Activated CD8-positive, alpha-beta memory T cell treated with anti-CD3 and anti-CD28 coated beads for 36 hours (primary cell): Measurements from ENCODE around the gene LMNTD1. TPM values are rescaled to one million over a fixed set of nuclear protein-coding genes. Genes with fewer than 3 reads are reported as not detected.

Experiments used
- CTCF ChIA-PET: fragments of 350-600 bp; sonication (Branson Sonifier 250); formaldehyde crosslinking; loops from one replicate; lab custom pipeline; 2021; ENCODE audit warnings: antibody characterized with exemption; lab: Charles Lee
- POLR2A ChIA-PET: fragments of 350-600 bp; sonication (Branson Sonifier 250); formaldehyde crosslinking; loops from one replicate; lab custom pipeline; 2021; ENCODE audit warnings: antibody characterized with exemption; lab: Charles Lee
- total RNA-seq, 2 experiments: library from RNA; stranded (reverse); gene quantifications; one replicate each; pipeline ENCODE4 v1.2.3, GENCODE V29; 2021

Gene LMNTD1
- total RNA-seq, 2 experiments from 2014 or later = not detected

DNA sequence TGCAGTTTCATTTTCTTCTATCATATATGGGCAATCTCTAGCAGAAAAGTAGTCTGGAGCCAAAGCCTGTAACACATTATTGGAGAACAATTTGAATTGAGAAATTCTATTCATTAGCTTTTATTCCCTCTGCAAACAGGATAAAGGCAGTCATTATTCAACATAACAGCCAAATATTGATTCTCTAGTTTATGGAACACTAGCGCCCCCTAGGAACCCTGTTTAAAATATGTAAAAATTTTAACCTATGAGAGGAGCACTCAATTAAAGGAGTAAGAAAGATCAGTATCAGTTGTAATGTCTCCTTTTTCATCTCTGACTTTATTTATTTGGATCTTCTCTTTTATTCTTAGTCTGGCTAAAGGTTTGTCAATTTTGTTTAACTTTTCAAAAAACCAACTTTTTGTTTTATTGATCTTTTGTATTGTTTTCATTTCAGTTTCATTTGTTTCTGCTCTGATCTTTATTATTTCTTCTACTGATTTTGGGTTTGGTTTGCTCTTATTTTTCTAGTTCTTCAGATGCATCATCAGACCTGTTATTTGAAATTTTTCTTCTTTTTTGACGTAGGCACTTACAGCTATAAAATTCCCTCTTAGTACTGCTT lies 4.8 kb upstream of the LMNTD1 start:
- CTCF ChIA-PET = no interaction called here
- POLR2A ChIA-PET = no interaction called here

DNA sequence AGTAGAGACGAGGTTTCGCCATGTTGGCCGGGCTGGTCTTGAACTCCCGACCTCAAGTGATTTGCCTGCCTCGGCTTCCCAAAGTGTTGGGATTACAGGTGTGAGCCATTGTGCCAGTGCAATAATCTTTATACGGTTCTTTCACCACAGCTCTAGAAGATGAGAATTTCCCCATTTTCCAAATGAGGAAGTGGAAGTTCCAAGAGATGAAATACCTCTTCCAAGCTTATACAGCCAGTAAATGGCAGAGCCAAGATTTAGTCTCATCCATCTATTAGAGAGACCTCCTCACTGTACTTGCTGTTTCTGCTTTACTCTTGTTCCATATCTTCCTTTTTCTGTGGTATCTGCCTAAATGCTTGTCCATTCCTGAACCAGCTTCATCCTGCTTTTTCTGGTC lies 3.1 kb upstream of the LMNTD1 start:
- ChIA-PET POLR2A (no interaction called here), CTCF (no interaction called here)

DNA sequence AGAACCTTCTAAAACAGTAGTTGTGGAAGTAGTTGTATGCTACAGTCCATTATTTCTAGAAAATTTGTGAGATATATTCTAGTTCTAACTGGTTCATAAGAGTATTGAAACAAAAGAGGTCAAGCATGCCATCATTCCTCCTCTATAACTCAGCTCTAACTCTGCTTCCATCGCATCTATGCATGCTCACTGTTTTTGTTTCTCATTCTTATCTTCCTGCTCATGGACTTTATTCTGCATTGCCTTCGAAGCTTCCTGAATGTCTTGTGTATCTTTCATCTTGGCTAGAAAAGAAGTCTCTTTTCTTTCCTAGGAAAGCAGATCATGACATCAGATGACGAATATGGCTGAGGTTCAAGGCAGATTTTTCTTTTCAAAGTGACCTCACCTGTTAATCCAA lies 402 bp downstream of the LMNTD1 start:
- CTCF ChIA-PET = interaction anchor here (1.5 kb wide), 1 partner anchor 55 kb away, joined by 4 read pairs; no protein-coding TSS in a partner anchor
- POLR2A ChIA-PET = no interaction called here

DNA sequence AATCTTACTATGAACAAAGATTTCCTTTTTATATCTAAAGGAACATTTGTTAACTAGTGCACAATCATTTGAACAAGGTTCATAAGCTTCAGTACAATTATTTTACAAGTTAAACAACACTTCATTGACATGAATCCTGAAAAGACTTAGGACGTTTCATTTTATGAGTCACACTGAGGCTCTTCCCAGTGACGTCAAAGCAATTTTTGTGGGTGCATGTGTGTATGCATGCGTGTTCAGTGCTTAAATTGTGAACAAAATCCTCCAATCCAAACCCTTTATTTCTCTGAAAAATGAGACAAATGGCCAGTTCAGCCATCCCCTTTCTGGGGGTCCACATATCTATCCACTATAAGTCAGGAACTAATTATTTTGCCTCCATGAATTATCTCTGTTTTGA lies 2.9 kb downstream of the LMNTD1 start:
- ChIA-PET CTCF (no interaction called here), POLR2A (no interaction called here)

DNA sequence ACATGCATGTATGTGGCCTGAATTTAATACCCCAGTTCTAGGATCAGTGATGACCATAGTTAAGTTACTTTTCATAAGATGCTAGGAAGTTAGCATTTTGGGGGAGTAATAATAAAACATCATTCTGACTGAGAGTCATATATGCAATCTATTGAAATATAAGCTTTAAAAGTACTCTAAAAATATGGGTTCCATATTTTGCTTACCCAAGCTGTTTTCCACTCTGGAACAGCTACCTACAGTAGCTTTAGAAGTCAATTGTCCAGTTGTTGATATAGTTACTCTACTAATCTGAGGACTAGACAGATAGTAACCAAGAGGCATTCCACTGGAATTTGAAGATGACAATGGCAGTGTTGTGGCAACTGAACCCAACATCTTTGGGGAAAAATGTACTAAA lies 4.0 kb downstream of the LMNTD1 start:
- POLR2A ChIA-PET = no interaction called here

DNA sequence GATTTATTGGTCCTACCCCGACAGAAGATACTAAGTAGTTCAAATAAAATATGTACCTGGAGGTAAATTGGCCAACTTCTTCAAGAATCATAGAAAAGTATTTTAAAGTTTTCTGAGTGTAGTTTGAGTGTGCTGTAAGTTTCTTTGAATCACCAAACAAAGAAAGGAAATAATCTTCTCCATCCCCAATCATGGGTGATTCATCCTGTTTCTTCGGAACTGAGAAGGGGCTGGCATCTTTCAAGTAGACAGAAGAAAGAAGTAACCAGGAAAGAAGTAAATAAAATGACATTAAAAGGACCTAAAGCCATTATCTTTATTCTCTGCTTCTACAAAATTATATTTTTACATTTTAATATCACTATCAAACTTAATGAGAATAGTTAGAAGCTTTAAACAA lies 6.8 kb downstream of the LMNTD1 start:
- CTCF ChIA-PET = no interaction called here
- POLR2A ChIA-PET = no interaction called here

More for the DNA sequence above, 4.0 kb downstream of the LMNTD1 start:
- CTCF ChIA-PET = no interaction called here

DNA sequence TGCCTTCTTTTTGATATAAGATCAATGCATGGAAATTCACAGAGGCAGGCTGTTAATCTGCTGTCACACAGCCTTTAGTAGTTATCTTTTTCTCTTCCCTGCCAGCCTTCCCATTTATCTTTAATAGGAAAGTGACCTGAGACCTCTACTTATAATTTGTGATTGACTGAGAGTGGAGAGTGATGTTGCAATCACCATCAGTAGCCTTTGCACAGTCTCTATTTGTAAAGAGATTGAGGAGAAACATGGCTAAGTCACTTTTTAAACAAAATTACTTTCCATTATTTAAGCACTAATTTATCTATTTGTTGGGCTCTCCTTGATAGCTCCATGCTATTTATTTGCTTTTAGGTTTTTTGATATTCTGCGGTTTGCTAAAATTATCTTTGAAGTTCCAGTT lies 19.9 kb downstream of the LMNTD1 start:
- CTCF ChIA-PET = no interaction called here
- POLR2A ChIA-PET = no interaction called here

DNA sequence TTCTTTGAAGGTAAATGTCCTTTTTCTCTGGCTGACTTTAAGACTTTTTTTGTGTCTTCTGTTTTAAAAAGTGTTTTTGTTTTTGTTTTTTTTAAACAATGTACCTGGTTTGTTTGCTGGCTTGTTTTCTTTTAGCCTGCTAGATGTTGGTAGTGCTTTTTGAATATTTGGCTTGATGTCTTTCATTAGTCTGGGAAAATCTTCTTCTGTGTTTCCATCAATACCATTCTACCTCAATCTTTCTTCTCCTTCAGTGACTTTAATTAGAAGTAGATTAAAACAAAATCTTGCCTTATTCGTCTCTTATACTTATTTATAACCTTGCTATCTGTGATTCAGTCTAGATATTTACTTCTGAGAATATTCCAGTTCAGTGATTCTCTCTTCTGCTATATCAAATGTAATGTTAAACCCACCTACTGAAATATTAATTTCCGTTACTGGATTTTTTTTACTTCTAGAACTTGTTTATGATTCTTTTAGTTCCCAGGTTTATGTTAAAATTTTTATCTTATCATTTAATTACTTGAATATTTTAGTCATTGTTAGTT lies 21.5 kb downstream of the LMNTD1 start:
- ChIA-PET POLR2A (no interaction called here), CTCF (no interaction called here)

DNA sequence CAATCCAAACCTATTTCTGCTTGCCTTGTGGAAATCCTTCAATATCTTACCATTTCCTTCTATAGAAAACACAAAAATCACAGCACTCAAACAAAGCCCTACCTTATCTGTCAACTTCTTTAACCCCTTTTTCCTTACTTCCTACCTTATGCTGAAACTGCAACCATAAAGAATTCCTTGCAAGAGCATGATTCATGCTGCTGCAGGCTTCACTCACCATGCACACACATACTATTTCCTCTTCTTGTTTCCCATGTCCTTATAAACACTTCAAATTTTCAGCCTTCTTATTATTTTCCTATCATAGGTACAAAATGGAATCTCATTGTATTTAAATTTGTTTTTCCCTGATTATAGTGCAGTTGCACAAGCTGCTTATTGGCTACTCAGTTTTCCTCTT lies 23.3 kb downstream of the LMNTD1 start:
- CTCF ChIA-PET = no interaction called here
- POLR2A ChIA-PET = no interaction called here

DNA sequence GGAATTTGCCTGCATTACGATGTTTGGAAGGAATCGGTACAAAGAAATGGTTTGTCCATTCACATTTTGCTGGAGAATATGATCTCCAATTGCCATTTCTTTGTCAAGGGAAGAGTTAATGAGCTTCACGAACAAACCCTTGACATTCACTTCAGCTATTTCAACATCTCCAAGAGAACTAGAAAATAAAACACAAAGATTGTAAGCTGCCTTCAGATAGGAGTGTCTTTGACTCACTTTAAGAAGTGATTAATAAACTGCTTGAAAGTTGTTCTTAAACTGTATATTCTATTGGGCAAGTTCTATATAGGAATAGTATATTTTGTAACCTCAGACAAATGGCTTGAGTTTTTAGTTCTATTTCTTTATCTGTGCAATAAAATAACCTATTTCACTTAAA lies 26.3 kb downstream of the LMNTD1 start:
- CTCF ChIA-PET = no interaction called here
- POLR2A ChIA-PET = no interaction called here

DNA sequence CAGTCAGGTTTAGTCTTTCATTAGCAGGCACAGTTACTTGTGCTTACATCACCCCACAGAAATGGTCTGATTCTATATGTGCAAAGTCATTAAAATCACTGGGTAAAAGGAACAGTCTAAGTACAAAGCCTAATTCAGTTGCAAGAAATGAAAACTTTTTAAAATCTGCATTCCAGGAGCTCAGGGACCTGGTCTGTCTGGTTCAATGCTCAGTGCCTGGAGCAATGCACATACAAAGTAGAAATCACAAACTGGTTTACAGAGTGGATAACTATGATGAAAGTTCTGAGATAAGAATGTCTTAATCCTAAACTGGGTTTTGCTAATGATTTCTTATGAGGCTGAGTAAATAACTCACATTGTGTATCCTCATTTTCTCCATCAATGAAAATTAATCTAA lies 28.7 kb downstream of the LMNTD1 start:
- ChIA-PET CTCF (no interaction called here), POLR2A (no interaction called here)

DNA sequence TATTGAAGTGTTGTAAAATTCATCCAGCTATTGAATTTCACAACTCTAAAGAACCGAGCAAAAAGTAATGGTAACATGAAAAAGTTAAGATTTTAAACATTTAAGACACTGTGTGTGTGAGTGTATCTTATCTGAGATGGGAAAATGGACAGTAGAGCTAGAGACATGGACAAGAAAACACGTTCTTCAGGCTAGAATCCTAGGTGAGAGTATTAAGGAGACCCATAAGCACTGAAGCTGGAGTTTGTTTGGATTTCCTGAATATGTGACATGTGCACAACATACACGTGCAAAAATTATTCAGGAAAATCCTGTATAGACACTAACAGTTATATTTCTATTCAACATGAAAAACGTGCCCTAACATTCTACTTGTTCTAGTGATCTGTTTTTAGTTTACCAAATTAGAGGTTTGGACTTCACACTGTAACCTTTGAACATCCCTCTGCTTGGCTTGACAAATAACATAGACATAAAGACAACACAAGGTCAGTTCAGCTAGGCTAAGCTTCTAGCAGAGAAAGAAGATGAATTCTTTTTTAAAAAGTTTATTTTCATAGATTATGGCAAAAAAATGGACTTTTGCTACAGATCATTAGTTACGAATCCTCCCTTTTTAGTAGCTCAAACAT lies 31.3 kb downstream of the LMNTD1 start:
- POLR2A ChIA-PET = no interaction called here
- CTCF ChIA-PET = no interaction called here

DNA sequence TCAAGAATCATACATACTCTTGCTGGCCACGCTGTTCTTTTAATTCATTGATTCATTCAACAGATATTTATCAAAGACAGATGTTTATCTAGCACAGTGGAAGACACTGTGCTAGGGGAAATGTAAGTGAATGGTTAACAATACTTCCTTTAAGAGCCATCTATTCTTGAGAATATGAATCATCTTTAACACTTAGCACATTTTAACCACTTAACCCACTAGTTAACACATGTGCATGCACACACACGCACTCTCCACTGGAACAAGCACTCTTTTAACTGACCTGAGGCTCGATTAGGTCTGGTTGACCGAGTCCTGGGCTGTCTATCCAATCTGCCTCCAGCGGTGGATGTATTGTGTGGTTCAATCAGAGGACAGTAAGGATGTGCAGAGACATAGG lies 34.6 kb downstream of the LMNTD1 start:
- ChIA-PET POLR2A (no interaction called here), CTCF (no interaction called here)

DNA sequence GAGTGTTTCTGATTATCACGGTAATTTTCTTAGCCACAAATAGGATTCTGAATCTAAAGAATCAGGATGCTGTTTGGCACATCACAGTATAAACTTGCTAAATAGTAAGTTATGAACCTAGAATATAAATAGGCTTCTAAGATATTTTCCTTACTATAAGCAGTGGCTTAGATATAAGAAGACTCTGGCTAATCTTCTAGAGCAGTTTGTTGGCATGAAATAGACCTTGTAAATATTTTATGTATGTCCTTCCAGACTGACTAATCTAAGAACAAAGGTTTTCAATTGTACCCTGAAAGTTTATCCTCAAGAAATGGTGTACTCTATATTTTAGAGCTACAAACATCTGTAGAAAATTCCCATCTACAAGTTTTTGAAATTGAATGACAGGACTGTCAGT lies 48.3 kb downstream of the LMNTD1 start:
- POLR2A ChIA-PET = no interaction called here
- CTCF ChIA-PET = no interaction called here

DNA sequence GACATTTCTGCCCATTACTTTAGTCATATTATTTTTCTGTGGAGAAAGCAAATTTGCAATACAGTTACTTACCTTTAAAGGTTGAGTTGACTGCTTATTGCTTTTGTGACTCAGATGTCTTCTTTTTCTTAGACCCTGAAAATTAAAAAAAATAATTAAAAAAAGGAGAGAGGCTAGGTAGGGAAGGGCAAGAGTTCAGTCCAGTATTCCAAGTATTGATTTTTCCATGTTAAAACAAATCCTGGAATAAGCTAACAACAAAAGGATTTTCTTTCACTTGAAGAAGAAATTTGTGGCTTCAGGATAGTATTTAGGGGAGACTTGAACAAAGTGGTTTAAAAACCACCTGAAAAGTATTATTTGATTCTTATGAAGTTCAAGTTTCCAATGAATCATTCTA lies 49.4 kb downstream of the LMNTD1 start:
- CTCF ChIA-PET = no interaction called here
- POLR2A ChIA-PET = no interaction called here

DNA sequence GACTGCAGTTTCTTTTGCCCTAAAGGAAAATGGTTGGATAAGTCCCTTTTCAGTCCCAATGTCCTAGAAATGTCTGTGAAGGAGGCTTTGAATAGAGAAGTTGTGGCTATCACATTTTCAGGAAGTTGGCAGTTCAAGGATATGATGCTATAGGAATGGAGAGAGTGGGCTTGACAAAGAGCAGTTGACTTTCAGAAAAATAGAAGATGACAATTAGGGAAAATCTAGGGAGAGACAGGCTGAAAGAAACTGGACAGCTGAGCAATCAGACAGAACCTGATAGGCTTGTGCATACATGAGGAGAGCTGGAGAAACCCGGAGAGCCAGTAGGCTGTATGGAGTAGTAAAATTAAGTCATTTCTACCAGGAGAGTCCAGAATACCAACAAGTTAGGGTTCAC lies 50.5 kb downstream of the LMNTD1 start:
- POLR2A ChIA-PET = no interaction called here
- CTCF ChIA-PET = no interaction called here

DNA sequence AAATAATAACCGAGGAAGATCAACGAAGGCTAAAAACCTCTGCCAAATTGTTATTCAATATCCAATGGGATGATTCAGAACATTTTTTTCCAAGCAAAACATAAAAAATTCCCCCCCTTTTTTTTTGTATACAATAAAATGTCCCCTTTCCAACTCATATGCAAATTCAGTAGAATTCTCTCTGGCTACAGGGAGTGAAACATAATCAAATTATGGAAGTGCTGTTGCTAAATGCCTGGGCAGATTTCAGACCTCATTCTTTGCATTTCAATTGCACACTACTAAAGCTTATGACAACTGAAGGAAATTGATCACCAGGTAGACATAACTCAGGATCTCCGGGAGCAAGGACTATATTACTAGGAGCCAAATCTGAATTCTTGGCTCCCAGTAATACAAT lies 51.0 kb downstream of the LMNTD1 start:
- POLR2A ChIA-PET = no interaction called here
- CTCF ChIA-PET = no interaction called here

DNA sequence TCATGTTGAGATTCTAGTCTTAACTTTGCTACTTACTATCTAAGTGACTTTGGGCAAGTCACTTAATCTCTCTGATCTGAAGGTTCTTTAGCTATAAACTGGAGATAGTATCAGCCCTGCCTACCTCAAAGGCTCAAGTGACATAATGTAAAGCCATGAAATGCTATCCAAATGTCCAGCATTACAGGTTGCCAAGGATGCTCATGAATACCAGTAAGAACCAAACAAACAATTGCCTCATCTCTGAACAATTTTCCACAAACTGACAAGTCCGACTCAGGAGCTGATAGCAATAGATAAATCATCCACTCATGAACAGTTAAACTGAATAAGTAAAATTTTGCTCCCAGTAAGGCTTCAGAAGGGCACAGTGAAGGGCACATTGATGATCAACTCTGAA lies 51.5 kb downstream of the LMNTD1 start:
- CTCF ChIA-PET = no interaction called here

DNA sequence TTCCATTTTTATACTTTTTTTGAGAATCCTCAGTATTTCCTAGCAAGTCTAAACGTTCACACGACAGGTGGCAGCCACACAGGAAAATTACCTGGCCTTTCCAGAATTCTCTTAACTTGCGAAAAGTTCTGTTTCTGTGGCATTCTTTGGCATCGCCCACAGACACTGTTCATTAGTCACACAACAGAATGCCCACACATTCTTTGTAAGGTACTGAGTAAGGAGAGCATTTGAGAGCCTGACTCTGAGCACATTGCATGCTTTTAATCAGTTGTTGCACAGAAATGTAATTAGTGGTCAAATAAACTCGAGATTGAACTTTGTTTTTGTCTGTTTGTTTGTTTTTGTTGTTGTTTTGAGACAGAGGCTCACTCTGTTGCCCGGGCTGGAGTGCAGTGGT lies 52.4 kb downstream of the LMNTD1 start:
- POLR2A ChIA-PET = no interaction called here
- CTCF ChIA-PET = no interaction called here

More for the DNA sequence above, 51.5 kb downstream of the LMNTD1 start:
- POLR2A ChIA-PET = no interaction called here

DNA sequence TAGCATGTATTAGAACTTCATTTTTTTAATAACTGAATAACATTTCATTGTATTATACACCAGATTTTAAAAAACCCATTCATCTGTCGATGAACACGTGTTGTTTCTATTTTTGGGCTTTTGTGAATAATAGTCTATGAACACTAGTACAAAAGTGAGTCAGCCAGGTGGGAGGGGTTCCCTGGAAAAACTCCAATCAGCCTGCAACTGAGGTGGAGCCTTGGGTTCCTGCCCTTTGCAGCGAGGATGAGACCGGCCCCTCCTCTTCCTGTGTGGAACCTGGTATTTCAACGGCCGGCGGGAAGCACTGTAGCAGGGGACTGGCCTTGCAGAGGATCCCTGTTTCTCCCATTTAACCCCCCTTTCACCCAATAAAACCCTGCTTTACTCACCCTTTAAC lies 56.1 kb downstream of the LMNTD1 start:
- CTCF ChIA-PET = no interaction called here
- POLR2A ChIA-PET = no interaction called here

DNA sequence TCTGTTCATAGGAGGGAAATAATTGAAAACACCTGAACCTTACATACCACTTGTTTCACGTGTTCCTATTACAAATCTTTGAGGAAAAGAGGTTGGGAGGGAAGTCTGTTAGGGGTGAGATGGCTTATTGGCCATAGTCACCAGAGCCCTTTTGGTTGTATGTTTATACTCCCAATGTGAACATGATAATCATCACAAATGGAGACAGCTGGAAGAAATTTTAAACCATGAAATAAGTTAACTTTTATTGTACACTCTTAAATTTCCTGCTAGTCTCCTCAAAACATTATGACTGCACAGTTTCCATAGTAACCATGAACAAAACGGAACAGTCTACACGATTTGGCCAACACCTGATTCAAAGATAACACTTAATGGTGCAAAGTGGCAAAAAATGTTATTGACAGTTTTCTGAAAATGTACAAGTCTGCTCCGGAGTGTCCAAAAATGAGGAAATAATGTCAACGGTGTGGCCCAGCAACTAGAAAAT lies 56.9 kb downstream of the LMNTD1 start:
- POLR2A ChIA-PET = no interaction called here
- CTCF ChIA-PET = no interaction called here
